NCI-H1417 treated with DMSO at 0.1 percent for 48 hours (cell line): ENCODE results near the gene GRP.
"Not testable (repeated sequence)": the region's sequence is repeated elsewhere in the genome, so short reads cannot be mapped to it uniquely, and the experiment has no call there.

Experiments used
- DNase-seq: peaks from one replicate; lab custom pipeline; 2025; lab: John Stamatoyannopoulos, UW

Gene GRP

DNA sequence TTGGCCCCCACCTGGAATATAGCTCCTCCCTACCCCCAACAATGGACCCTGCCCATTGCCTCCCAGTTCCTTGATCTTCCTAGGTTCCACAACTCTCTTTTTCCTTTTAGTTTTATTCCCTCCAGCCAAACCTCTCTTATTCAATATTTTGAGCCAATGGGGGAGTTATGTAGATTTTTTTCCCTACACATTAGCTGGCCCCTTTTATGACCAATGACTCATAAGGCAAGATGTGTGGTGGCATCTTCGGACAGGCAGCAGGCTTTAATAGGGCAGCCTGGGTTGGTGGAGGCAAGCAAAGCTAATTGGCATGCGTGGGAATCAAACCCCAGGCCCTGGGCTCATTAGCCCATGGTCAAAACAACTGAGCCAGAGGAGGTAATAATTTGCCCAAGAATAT is 9.2 kb downstream of the GRP start:
- DNase-seq: no peak

DNA sequence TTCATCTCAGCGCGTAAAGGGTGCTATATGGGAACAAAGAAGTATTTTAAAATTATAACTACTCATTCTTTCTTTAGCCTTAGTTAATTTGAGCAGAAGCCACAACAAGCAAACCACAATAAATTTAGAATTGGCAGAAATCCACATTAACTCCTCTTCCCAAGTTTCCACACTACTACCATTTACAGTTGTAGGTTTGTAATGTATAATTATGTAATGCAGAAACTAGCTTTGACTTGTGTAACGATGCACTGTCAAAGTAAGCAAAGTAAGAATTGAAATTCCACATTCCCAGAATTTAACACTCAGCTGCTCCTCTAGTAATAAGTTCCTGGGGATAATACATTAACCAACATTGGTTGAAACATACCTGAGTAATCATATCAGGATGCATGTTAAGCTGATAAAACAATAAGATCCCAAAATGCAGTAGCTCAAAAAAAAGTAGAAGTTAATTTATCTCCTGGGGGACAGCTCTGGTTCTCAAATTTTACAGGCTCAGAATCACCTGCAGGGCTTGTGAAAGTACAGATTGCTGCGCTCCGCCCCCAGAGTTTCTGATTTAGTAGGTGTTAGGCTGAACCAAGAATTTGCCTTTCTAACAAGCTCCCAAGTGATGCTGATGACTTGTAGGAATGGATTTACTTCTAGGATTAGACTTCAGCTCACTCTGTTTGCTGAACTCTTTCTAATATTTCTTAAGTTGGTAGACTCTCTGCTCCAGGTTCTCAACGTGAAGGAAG is 9.9 kb downstream of the GRP start:
- DNase-seq: no peak

DNA sequence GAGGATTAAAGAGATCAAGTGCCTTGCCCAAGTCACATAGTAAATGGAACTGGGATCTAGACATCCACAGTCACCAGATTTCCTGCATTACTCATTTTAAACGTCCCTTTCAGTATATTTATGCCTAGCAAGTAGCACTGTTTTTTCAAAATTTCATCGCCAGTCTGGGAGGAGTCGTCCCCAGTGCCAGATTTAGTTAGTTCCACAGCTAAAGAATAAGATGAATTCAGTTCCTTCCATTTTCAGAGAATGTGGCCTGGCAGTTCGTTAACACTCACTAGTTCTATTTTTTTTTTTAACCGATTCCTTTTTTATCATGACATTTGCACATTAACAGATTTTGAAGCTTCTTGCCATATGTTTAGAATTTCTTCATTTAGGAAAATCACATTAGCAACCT is 11.2 kb downstream of the GRP start:
- no peak for DNase-seq

DNA sequence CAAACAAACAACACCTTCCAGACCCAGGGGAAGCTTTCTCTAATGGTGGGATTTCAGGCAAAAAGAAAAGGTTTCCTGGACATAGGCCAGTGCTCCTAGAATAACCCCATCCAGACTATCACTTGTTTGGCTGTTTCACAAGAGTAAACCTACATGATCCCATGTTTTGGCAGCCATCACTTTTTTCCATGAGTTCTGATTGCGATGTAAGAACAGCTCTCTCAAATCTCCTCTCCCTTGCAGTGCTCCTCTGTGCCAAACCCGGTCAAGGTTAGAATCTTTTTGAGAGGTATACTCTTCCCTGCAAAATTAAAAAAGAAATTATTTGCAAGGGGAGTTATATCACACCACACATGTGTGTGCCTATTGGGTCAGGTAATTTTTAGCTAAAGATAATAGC is 11.9 kb downstream of the GRP start:
- no peak for DNase-seq

DNA sequence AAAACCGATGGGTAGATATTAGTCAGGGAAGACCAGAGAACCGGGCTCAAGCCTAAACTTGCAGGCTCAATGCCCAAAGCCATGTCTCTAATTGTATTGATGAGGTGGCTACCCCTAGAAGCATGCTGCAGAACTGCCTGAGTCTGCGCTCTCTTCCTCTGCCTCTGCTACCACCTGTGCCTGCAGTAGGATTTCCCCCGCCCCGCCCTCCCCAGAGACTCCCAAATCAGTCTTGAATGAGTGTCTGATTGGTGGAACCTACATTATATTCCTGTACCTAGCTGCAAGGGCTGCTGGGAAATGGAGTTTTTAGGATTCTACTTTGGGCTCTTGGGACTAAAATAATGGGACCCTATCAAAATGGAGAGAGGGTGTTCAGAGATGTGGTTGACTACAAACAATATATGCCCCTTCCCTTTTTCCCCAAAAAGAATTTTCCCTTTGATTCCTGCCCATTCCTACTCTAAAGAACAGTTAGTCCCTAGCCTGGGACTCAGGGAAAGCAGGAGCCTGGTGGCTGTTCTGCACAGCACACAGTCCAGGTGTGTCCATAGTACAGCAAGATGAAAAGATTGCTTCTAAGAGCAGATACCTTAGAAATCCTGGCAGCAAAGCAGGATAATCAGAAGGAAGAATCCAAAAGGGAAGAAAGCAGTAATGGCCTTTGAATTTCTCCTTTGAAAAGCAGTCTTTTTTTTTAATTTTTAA is 12.5 kb downstream of the GRP start:
- no peak for DNase-seq

DNA sequence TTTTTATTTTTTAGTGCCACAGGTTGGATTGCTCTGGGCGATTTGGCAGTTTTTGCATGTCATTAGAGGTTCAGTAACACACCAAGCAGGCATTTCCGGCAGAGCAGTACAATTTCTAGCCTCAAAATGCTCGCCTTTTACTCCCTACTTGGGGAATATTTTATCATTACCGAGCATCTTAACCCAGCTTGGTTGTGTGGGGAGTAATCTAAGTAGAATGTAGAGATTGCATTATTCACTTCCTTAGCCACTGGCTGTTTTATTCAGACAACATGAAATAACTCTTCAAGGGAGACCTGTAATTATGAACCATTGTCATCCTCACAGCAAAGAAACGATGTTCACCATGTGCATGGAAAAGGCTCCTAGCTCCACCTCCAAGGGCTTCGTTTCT is 13.1 kb downstream of the GRP start:
- no peak for DNase-seq

DNA sequence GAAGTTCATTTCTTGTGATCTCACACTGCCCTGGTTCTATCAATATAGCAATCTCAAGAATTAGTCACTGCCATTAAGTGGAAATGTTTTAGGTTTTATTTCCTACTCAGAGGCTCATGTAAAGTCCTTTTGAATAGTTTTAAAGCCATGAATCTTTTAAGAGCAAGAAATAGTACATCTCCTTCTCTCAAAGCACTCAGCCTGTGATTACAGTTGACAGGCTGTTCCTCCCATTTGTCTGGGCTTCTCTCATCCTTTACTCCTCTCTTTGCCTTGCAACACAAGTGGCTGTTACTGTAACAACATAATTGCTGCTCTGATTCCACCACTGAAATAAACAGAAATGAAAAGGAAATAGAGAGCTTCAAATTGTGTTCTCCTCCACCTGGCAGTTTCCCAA is 18.4 kb downstream of the GRP start:
- DNase-seq: peak; percentile 60

DNA sequence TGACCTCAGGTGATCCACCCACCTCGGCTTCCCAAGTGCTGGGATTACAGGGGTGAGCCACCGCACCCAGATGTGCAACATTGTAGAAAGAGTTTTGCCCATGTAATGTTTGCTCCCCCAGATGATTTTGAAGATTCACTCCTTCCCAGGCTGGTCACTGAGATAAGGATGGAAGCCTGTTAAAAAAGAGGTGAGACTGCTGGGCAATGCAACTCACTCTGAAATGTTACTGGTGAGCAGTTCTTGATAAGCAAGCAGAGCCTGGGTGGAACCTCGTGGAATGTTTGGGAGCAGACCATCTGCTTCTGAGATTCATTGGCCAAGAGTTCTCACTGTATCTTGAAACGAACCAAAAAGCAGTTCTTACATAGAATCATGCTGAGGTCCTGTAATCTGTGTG is 19.7 kb downstream of the GRP start:
- DNase-seq: no peak

DNA sequence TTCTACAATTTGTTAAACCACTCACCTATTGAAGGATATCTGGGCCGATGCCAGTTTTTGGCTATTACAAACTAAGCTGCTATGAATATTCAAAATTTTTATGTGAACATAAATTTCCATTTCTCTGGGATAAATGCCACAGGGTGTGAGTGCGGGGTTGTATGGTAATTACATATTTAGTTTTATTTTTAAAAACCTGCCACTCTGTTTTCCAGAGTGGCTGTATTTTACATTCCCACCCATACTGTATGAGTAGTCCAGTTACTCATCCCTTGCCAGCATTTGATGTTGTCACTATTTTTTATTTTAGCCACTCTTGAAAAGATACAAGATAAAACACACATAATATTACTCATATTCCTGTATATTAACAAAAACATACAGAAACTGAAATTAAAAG is 22.9 kb downstream of the GRP start:
- DNase-seq: no peak

DNA sequence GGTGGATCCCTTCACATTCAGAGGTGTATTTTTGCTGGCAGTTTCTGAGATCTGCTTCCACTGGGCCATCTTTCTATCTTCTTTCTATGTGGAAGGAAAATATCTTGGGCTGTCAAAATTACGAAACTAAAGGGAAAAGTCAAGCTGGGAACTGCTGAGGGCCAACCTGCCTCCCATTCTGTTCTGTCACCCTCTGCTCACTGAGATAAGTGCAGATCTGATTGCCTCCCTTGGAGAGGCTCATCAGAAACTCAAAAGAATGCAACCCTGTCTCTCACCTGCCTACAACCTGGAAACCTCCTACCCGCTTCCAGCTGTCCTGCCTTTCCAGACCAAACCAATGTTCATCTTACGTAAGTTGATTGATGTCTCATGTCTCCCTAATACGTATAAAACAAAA is 26.8 kb downstream of the GRP start:
- DNase-seq: no peak

DNA sequence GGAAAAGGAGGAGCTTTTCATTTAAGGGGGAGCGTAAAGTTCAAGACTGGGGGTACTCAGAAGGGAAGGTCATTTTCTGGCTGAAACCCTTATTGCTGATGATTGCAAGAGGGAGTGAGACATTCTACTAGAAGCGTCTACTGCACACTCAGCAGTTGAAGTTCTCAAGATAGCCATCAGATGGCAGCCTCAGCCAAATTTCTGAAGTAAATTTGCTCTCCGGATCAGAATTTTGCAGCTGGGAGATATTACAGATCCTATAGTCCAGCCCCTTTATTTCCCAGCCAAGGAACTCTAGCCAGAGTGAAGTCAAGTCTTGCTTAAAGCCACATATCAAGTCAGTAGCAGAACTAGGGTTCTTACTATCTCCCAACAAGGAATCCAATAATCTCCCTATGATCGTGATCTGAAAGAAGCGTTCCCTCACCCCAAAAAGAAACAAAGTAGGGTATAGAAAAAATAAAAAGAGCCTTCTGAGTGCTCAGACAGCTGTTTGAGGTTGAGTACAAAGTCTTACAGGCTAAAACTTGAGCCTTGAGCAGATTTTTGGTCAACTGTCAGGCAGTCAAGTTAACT is 29.3 kb downstream of the GRP start:
- DNase-seq: peak; percentile 87

DNA sequence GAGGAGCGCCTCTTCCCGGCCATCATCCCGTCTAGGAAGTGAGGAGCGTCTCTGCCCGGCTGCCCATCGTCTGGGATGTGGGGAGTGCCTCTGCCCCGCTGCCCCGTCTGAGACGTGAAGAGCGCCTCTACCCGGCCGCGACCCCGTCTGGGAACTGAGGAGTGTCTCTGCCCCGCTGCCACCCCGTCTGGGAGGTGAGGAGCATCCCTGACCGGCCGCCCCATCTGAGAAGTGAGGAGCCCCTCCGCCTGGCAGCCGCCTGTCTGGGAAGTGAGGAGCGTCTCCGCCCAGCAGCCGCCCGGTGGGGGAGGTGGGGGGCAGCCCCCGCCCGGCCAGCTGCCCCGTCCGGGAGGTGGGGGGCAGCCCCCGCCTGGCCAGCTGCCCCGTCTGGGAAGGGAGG is 35.5 kb downstream of the GRP start:
- DNase-seq: not testable (repeated sequence)

DNA sequence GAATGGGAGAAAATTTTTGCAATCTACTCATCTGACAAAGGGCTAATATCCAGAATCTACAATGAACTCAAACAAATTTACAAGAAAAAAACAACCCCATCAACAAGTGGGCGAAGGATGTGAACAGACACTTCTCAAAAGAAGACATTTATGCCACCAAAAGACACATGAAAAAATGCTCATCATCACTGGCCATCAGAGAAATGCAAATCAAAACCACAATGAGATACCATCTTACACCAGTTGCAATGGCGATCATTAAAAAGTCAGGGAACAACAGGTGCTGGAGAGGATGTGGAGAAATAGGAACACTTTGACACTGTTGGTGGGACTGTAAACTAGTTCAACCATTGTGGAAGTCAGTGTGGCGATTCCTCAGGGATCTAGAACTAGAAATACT is 41.9 kb downstream of the GRP start:
- DNase-seq: not testable (repeated sequence)

DNA sequence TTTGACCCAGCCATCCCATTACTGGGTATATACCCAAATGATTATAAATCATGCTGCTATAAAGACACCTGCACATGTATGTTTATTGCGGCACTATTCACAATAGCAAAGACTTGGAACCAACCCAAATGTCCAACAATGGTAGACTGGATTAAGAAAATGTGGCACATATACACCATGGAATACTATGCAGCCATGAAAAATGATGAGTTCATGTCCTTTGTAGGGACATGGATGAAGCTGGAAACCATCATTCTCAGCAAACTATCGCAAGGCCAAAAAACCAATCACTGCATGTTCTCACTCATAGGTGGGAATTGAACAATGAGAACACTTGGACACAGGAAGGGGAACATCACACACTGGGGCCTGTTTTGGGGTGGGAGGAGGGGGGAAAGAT is 42.3 kb downstream of the GRP start:
- not testable (repeated sequence) for DNase-seq

DNA sequence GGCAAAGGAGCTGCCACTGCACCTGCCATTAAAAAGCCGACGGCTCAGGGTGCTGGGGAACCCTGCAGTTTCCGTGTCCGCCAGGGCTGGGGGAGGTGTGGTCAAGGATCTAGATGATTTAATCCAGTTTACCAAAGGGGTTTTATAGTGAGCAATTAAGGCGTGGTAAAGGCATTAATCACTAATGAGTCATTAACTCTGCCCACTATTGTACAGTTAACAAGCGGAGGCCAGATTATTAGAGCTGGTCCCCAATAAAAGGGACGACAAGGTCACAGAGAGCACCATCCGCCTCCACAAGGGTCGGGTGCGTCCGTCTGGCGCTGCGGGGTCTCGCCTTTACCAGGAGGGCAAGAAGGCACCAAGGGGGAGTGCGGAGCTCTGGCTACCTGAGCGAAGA is 43.7 kb downstream of the GRP start:
- DNase-seq: no peak

DNA sequence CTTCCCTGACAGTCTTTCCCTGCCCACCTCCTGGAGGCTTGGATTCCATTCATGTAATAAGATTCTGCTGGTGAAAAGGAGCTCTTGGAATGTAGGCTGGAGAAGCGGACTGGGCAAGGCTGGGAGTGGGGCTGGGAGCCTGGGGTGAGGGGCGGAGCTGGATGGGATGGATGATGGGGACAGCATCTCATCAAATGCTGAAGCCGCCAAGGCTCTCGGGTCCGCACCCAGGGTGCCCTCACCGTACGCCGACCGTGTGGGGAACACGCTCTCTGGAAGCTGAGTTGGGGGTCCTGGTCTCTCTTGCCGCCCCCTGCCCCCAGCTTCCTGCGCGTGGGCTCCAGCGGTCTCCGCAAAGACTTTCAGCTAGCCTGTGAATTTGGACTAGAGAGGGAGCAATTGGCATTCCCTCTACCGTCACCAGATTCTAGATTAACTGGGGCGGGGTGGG is 44.2 kb downstream of the GRP start:
- DNase-seq: no peak

DNA sequence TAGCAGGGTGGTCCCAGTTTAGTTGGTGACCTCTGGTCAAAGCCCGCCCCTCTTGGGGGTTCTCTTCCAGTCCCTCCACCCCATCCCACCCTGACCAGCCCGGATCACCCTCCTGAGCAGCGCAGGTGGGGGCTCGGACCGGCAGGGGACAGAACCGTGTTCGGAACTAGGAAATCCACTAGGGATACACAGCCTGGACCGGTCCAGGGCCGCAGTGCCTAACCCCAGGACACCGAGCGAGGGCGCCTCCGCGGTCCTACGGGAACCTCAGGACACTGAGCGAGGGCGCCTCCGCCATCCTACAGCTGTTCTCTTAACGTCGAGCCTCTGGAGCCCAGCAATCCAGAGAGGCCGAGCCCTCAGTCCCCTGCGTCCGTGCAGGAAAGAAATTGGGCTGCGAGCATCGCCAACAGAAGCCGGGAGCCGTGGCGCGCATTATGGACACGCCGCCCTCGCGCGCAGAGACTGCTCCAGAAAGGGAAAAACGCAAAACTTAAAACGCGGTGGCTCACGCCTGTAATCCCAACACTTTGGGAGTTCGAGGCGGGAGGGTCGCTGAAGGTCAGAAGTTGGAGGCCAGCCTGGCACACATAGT is 44.8 kb downstream of the GRP start:
- DNase-seq: no peak

DNA sequence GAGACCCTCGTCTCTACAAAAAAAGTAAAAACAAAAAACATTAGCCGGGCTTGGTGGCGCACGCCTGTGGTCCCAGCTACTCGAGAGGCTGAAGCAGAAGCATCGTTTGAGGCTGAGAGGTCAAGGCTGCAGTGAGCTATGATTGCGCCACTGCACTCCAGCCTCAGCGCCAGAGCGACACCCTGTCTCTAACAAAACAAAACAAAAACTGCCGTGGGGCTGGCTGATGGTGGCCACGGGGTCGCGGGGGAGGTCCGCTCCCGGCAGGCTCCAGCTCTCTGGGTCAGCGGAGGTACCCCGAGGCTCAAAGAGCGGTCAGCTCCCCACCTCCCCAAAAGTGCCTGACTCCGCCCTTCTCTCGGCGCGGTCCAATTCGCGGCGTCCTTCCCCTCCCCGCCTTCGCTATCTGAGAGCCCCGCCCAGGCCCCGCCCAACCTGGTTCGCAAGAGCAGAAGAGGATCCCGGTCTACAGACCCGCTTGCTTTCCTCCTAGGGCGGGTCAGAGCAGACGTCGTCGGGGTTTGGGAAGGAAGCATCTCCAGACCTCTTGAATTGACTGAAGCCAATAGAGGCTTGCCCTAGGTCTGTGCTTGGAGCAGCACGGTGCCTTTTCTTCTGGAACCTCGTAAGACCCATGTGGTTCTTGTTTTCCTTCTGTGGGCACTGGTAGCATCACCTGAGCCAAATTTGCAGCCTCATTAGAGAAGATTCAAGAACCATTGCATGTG is 45.5 kb downstream of the GRP start:
- no peak for DNase-seq

DNA sequence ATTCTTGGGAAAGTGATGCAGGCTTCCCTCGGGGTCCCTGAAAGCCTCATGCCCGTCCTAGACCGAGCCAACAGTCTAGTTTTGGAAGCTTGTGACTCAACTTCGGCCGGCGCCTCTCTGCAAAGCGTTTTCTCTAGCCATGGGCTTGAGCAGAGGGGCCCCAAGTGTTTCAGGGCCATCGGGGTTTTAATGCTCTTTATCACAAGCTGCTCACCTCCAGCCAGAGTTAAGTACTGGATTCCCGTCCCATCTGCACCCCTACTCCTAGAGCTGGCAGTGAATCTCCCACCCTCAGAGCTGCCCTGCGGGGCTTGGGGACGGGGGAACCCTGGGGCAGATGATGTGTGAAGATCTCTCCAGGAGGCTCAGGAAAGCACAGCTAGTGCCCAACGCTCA is 46.0 kb downstream of the GRP start:
- no peak for DNase-seq

DNA sequence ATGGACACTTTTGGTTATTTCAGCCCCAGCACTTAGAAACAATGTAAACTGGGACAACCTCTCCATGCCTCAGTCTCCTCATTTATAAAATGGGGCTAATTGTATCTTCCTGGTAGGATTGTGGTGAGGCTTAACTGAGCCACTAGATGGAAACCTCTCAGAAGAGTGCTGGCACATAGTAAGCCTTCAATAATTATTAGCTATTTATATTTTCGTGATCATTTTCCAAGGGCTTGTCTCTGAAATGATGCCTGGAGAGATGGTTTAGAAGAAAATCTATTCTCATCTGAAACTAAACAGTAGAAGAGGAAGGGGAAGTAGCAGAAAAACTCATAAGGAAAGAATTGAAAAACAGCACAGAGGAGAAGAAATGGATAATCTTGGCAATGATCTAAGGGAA is 46.5 kb downstream of the GRP start:
- no peak for DNase-seq

DNA sequence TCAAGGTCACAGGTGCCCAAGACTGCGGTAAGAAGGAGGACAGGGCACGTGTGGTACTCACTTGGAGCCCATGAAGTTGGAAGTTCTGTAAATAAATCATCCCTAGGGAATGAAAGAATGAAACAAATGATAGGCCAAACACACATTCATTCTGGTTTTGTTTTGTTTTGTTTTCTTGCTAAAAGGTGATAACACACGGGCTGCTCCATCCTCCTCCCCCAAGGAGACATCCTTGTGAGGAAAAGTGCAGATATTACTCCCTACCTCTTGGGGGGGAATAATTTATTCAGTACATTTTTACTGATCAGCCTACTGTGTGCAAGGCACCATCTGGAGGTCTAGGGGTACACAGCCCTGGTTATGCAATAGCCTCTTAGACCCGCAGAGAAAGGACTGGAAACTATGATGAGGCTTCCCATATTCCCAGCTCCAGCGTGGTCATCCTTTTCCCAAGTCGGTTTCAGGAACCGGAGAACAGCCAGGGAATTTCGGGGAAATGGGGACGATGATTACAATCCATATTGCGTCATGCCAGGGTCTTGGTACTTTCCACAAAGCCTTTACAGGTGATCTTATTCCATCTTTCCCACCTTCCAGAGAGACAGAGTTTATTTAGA is 47.0 kb downstream of the GRP start:
- no peak for DNase-seq
